Measurements from ENCODE around the gene TTC13.

TTC13 gene

DNA sequence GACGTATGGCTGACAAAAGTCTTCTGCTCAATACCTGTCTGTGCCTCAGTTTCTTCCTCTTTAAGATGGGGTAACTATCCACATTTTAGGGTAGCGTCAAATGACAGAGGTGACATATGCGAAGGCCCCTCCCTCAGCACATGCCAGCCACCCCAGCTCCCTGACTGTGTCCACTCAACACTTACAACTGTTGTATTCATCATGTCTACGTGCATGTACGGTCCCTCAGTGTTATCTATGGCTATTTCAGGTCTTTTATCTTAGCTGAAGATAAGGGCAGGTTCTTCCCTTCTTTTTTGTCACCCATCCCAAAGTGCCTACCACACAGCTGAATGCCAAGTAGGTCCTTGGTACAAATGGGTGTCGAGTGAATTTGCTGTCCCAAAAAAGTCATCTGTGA is 102.0 kb downstream of the TTC13 start:
- TF ChIP-seq, protein P1, sequence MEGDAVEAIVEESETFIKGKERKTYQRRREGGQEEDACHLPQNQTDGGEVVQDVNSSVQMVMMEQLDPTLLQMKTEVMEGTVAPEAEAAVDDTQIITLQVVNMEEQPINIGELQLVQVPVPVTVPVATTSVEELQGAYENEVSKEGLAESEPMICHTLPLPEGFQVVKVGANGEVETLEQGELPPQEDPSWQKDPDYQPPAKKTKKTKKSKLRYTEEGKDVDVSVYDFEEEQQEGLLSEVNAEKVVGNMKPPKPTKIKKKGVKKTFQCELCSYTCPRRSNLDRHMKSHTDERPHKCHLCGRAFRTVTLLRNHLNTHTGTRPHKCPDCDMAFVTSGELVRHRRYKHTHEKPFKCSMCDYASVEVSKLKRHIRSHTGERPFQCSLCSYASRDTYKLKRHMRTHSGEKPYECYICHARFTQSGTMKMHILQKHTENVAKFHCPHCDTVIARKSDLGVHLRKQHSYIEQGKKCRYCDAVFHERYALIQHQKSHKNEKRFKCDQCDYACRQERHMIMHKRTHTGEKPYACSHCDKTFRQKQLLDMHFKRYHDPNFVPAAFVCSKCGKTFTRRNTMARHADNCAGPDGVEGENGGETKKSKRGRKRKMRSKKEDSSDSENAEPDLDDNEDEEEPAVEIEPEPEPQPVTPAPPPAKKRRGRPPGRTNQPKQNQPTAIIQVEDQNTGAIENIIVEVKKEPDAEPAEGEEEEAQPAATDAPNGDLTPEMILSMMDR (IDR thresholded peaks at IDR 0.05; ENCODE audit: low read depth, low read length) = no peak
- no peak overlapping the region for H3K4me3 ChIP-seq (ENCODE audit: low read depth, low read length)

DNA sequence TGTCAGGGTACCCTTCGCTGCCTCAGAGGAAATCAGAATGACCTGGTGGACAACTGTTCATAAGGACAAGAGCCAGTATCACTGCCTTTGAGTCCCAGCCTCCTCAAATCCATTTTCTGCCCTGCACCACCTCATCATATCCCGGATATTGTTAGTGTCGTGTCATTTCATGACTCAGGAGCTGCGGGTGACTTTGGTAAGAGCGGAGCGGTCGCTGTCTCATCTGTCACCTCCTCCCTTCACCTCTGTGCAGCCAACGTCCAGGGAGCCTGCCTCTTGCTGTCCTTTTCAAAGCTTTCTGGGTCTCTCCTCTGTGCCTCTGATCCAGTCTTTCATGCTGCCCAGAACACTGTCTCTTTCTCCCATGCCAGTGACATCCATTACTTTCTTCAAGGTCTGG is 103.3 kb downstream of the TTC13 start:
- H3K4me3 ChIP-seq (ENCODE audit: low read depth, low read length) = no peak overlapping the region
- TF ChIP-seq, protein P1 (IDR thresholded peaks at IDR 0.05; ENCODE audit: low read depth, low read length) = no peak

GRCh38 chr1:230870916-230871315 is 107.7 kb downstream of the TTC13 start:
- TF ChIP-seq, protein P1 (IDR thresholded peaks at IDR 0.05; ENCODE audit: low read depth, low read length) = no peak
- no peak overlapping the region for H3K4me3 ChIP-seq (ENCODE audit: low read depth, low read length)

GRCh38 chr1:230869500-230869899 is 109.2 kb downstream of the TTC13 start:
- H3K4me3 ChIP-seq (ENCODE audit: low read depth, low read length) = peak overlapping the region; percentile 59
- TF ChIP-seq, protein P1 (IDR thresholded peaks at IDR 0.05; ENCODE audit: low read depth, low read length) = no peak

- H3K4me3 ChIP-seq (ENCODE audit: low read depth, low read length) = peak overlapping the region; percentile 59
- TF ChIP-seq, protein P1 (IDR thresholded peaks at IDR 0.05; ENCODE audit: low read depth, low read length) = no peak
Measured at GRCh38 chr1:230868736-230869385, 109.8 kb downstream of the TTC13 start.

DNA sequence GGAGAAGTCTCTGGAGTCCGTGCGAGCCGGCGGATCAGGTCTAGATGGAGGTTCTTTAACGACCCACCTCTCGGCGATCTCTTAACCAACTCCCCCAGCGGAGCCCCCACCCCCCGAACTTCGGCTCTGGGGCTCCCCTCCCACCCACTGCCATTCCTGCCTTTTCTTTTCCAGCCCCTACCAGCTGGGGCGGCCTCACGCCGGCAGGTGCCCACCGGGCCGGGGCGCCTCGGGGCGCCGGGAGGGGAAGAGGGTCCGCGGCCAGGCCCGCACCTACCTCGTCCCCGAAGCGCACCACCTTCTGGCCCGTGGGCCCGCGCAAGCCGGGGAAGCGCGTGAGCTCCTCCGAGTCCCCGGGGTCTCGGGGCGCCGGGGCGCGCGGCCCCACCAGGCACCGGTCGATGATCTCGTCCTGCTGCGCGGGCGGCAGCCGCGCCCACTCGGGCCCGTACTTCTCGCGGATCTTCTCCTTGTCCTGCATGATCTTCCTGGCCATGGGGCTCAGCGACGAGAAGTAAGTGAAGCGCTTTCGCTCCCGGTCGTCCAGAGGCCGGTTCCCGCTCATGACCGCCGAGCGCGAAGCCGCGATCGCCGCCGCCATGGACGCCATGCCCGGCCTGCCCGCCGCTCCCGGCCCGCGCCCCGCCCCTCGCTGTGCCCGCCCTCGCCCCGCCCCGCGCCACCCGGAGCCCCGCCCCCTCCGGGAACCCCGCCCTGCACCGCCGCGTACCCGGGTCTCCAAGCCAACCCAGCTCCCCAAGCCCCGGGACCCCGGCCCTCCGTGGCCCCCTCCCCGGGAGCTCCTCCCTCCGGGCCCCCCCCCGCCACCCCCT is 110.5 kb downstream of the TTC13 start, which contains the start of gene C1orf198:
TSS of gene C1orf198 (minus strand) at position 619 of the 833 bp plus-strand sequence. CDS start at position 610, 9 bp downstream.
- peak within 1 kb of the TSS; percentile 76 for H3K4me3 ChIP-seq (ENCODE audit: low read depth, low read length)
- TF ChIP-seq, protein P1 (IDR thresholded peaks at IDR 0.05; ENCODE audit: low read depth, low read length) = no peak
